HCT116 (cell line): ENCODE measurements around the gene PRR9.

Source experiments
- EZH2 ChIP-seq: fragments of 200-600 bp; sonication (generic); IDR thresholded peaks from 2 replicates; pipeline ENCODE4 v1.6.1; 2017; ENCODE audit warnings: antibody characterized with exemption, mixed run types
- FOSL1 ChIP-seq: IDR thresholded peaks from 2 replicates; pipeline ENCODE4 v1.6.1; 2012; ENCODE audit warnings: low read depth
- POLR2A ChIP-seq: IDR thresholded peaks from 2 replicates; pipeline ENCODE4 v1.7.0; 2011; ENCODE audit warnings: borderline replicate concordance; ENCODE audit not compliant: insufficient read depth, insufficient read length; ENCODE audit errors: extremely low read depth
- REST ChIP-seq: IDR thresholded peaks from 2 replicates; pipeline ENCODE4 v1.6.1; 2012; ENCODE audit warnings: low read depth
- SP1 ChIP-seq: IDR thresholded peaks from 2 replicates; pipeline ENCODE4 v1.6.1; 2012; ENCODE audit warnings: low read depth
- YY1 ChIP-seq: IDR thresholded peaks from 2 replicates; pipeline ENCODE4 v1.6.1; 2011; ENCODE audit warnings: low read length, low read depth, moderate library complexity, mild to moderate bottlenecking; ENCODE audit not compliant: insufficient replicate concordance; ENCODE audit errors: extremely low read depth
- ZNF274 ChIP-seq: fragments of 200-500 bp; sonication (Bioruptor generic); IDR thresholded peaks from 2 replicates; pipeline ENCODE4 v1.6.1; 2014; ENCODE audit warnings: mild to moderate bottlenecking, low read depth, low read length, inconsistent platforms
- TF ChIP-seq, protein P1 (sequence below), 3 experiments: fragments of 200-600 bp in 1 of 3; sonication (generic) in 1 of 3; IDR thresholded peaks in 2 of 3; conservative IDR thresholded peaks in 1 of 3; 2 replicates each; pipeline ENCODE4 v1.5.1; 2012 to 2017; ENCODE audit warnings: low read depth in 2 of 3, low read length in 2 of 3, antibody characterized with exemption in 1 of 3, borderline replicate concordance in 1 of 3, control low read depth in 1 of 3, mild to moderate bottlenecking in 1 of 3, mixed read lengths in 1 of 3, mixed run types in 1 of 3, moderate library complexity in 1 of 3; ENCODE audit not compliant: insufficient read depth in 1 of 3
- TF ChIP-seq, protein P2 (sequence below): IDR thresholded peaks from 2 replicates; pipeline ENCODE4 v1.6.1; 2012

DNA sequence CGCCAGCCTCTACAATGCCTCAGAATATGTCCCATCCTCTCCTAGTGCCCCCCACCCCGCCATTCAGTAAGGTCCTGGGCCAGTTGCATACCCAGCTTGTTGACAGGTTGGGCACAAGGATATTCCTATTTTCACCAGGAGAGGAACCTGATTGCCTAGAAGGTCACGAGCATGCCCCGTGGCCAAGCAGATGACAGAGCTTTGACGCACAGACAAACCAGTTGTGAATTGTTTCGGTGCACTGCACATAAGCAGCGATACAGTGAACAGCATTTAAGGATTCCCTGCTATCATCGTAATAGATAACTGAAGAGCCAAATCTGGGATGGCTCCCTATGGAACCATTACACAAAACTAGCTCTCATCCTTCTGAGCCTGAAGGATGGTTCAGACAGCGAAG is 10.8 kb upstream of the PRR9 start:
- TF ChIP-seq POLR2A, result no peak
- TF ChIP-seq, protein P1, sequence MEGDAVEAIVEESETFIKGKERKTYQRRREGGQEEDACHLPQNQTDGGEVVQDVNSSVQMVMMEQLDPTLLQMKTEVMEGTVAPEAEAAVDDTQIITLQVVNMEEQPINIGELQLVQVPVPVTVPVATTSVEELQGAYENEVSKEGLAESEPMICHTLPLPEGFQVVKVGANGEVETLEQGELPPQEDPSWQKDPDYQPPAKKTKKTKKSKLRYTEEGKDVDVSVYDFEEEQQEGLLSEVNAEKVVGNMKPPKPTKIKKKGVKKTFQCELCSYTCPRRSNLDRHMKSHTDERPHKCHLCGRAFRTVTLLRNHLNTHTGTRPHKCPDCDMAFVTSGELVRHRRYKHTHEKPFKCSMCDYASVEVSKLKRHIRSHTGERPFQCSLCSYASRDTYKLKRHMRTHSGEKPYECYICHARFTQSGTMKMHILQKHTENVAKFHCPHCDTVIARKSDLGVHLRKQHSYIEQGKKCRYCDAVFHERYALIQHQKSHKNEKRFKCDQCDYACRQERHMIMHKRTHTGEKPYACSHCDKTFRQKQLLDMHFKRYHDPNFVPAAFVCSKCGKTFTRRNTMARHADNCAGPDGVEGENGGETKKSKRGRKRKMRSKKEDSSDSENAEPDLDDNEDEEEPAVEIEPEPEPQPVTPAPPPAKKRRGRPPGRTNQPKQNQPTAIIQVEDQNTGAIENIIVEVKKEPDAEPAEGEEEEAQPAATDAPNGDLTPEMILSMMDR (IDR thresholded peaks at IDR 0.05 in 2 of 3, conservative IDR thresholded peaks at IDR 0.05 in 1 of 3; ENCODE audit: borderline replicate concordance in 1 of 3, insufficient read depth in 1 of 3, low read depth in 2 of 3, low read length in 2 of 3), result no peak
- TF ChIP-seq FOSL1, result no peak
- TF ChIP-seq YY1, result no peak
- TF ChIP-seq EZH2, result no peak
- TF ChIP-seq REST, result no peak
- TF ChIP-seq, protein P2, sequence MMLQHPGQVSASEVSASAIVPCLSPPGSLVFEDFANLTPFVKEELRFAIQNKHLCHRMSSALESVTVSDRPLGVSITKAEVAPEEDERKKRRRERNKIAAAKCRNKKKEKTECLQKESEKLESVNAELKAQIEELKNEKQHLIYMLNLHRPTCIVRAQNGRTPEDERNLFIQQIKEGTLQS, result no peak
- TF ChIP-seq SP1, result no peak
- TF ChIP-seq ZNF274, result no peak
